Measurements from ENCODE around the gene S100A12. TPM values are rescaled to one million over a fixed set of nuclear protein-coding genes. Genes with fewer than 3 reads are reported as not detected.

S100A12 gene
- polyA plus RNA-seq, 4 donors: 1.3 to 2.8 (median 2.3) TPM; not detected in 1

DNA sequence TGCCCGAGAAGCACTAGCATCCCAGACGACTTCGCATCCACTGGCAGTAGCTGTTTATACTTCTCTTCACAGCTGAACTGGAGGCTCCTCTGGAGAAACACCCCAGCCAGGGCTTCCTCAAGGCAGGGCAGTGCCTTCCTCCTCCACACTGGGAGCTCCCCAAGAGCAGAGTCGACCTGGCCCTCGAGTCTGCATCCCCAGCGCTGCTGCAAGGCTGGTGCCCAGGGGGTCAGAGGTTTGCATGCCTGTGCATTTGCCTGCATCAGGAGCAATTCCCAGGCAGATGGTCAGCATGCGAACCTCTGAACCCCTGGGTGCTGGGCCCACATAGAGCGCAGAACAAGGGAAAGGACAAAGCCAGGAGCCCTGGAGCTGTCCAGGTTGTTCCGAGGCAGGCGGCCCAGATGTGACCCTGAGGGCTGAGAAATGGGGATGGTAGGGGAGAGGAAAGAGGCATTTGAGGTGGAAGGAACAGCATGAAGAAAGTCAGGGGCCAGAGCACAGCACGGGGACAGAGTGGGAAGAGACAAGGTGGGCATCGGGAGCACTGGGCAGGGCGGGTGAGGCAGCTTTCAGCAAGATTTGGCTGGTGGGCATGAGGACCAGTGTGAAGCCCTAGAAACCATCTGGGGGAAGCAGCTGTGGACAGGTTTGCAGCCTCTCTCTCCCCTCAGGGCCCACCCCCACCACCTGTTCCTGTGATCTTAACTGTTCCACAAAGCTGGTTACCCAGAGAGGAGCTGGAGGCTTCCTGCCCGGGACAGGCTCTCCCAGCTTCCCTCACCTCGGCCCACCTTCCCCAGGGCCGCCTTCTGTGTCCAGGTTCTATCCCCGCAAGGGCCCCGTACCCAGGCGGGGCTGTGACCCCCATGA is 21.9 kb upstream of the S100A12 start:
- DNase-seq (ENCODE audit: low read depth in 4 of 4, low spot score in 3 of 4): no peak

GRCh38 chr1:153396461-153396860 is 21.0 kb upstream of the S100A12 start:
- no peak for DNase-seq (ENCODE audit: low read depth in 4 of 4, low spot score in 3 of 4)

GRCh38 chr1:153395776-153396175 is 20.4 kb upstream of the S100A12 start:
- DNase-seq (ENCODE audit: low read depth in 4 of 4, low spot score in 3 of 4): no peak

- no peak for DNase-seq (ENCODE audit: low read depth in 4 of 4, low spot score in 3 of 4)
These were observed 19.8 kb upstream of the S100A12 start for GRCh38 chr1:153395136-153395685.

DNA sequence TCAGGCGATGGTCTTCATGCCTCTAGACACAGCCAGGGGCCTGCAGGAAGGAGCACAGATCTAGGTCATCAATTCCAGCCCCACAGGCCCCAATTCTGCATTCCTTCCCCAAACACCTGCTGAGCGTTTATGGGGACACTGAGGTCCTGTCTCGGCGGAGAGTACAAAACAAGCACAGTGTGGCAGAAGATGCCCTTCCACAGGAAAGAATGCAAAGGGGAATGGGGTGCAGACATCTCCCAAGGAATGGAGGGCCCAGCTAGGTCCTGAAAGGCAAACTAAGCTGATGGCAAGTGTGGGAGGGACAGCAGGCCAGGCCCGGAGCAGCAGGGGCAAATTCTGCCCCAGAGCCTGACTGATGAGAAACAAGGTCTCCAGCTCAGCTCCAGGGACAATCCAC is 19.0 kb upstream of the S100A12 start:
- no peak for DNase-seq (ENCODE audit: low read depth in 4 of 4, low spot score in 3 of 4)

GRCh38 chr1:153393926-153394325 is 18.5 kb upstream of the S100A12 start:
- no peak for DNase-seq (ENCODE audit: low read depth in 4 of 4, low spot score in 3 of 4)

DNA sequence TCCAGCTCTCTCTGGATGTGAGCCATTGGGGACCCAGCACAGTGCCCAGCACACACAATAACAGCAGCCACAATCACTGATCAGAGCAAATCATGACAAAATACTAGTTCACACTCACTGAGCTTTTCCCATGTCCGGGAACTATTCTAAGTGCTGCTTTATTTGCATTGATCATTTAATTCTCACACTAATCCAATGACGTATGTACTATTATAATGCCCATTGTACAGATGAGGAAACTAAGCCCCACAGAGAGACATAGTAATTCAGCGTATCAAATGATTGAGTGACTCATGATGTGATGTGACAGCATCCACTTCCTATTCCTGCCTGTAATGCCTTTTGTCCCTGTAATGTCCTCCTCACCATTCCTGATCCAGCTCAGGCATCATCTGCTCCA is 17.4 kb upstream of the S100A12 start:
- no peak for DNase-seq (ENCODE audit: low read depth in 4 of 4, low spot score in 3 of 4)

GRCh38 chr1:153392258-153392657 is 16.8 kb upstream of the S100A12 start:
- no peak for DNase-seq (ENCODE audit: low read depth in 4 of 4, low spot score in 3 of 4)

DNA sequence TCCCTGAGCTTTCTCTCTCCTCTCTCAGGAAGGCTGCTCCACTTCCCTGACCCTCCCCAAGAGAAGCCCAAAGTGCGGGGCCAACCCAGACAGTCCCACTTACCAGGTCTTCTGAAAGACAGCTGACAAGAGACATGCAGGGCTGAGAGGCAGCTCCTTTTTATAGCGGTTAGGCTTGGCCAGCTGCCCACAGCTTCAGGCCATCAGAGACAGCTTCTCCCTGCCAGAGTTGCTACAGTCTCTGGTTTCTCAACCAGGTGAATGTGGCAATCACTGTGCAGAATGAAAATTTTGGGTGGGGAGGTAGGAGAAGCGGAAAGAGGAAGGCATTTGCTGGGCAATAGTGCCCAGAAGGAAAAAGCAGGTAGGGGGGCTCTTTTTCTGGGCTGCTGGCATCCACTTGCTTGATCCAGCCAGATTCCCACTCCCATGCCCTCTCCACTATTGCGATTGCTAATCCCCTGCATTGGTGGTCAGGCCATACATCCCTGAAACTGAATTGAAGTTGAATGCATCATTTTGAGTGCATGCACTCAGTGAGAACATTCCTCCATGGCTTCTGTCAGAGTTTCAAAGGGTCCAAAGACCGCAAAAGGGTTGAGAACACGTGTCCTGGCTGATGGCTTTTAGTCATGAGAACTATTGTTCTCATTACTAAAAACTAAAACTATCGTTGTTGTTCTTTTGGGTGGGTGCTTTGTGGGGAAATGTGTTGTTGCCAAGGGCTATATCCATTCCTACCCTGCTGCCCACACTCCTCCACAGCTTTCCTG is 15.7 kb upstream of the S100A12 start, which contains the start of gene S100A8:
Gene S100A8 (minus strand): TSS at position 136 of the 773 bp plus-strand sequence. CDS start 538 bp downstream, outside the sequence.
- DNase-seq (ENCODE audit: low read depth in 4 of 4, low spot score in 3 of 4): no peak

GRCh38 chr1:153389973-153390879 is 14.8 kb upstream of the S100A12 start:
- DNase-seq (ENCODE audit: low read depth in 4 of 4, low spot score in 3 of 4): no peak

- DNase-seq (ENCODE audit: low read depth in 4 of 4, low spot score in 3 of 4): no peak
These were observed 14.0 kb upstream of the S100A12 start for GRCh38 chr1:153389401-153389800.

DNA sequence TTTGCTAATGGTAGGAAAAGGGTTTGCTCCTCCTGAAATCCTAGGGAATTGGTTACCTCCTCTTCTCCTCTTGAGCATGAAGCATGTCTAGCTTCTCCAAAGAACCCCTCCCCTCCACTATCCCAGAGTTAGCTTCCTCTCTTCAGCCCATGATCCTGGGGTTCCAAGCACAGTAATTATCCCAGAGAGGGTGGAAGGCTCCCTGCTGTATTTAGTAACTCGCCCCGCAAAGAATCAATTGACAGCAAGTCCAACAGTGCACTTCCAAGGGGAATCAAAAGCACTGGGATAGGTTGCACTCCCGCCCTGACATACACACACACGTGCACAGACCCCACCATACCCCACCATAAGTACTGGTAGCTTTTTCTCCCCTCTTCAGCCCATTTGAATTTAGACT is 12.4 kb upstream of the S100A12 start:
- no peak for DNase-seq (ENCODE audit: low read depth in 4 of 4, low spot score in 3 of 4)

- no peak for DNase-seq (ENCODE audit: low read depth in 4 of 4, low spot score in 3 of 4)
These were observed 11.6 kb upstream of the S100A12 start for GRCh38 chr1:153387001-153387400.

- DNase-seq (ENCODE audit: low read depth in 4 of 4, low spot score in 3 of 4): no peak
These were observed 11.1 kb upstream of the S100A12 start for GRCh38 chr1:153386500-153386901.

- no peak for DNase-seq (ENCODE audit: low read depth in 4 of 4, low spot score in 3 of 4)
These were observed 9.6 kb upstream of the S100A12 start for GRCh38 chr1:153384958-153385580.

GRCh38 chr1:153380711-153381110 is 5.3 kb upstream of the S100A12 start:
- no peak for DNase-seq (ENCODE audit: low read depth in 4 of 4, low spot score in 3 of 4)

DNA sequence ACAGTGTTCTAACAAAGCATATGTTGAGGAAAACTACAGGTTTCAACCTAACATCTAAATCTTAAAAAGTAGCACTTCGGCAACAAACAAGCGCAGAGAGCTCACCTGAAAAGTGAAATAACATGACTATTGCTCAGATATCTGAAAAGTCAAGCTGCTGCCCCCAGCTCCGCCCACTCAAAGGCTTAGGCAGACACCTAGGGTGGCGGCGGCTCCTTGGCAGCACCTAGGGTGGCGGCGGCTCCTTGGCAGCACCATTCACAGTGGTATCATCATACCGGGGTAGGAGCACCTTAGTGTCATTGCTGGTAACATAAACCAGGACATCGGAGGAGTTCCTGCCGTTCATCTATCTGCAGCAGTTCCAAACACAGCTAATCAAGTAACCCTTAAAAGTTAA is 4.2 kb upstream of the S100A12 start:
- DNase-seq (ENCODE audit: low read depth in 4 of 4, low spot score in 3 of 4): no peak

GRCh38 chr1:153374071-153374470 is 1.4 kb downstream of the S100A12 start:
- no peak for DNase-seq (ENCODE audit: low read depth in 4 of 4, low spot score in 3 of 4)

DNA sequence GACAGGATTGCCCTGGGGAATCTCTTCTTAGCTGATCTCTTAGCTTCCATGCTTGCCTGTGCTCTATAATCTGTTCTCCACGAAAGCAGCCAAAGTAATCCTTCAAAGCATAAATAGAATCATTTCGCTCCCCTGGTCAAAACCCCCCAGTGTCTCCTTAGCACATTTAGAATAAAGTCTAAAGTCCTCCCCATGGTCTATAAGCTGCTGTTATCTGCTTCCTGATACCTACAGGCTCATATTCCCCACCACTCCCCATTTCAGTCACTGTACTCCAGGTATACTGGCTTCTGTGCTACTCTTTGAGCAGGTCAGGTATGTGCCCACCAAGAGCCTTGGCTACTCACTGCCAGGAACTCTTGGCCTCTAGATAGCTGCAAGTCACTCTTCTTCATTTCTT is 2.9 kb downstream of the S100A12 start:
- DNase-seq (ENCODE audit: low read depth in 4 of 4, low spot score in 3 of 4): no peak

- no peak for DNase-seq (ENCODE audit: low read depth in 4 of 4, low spot score in 3 of 4)
These were observed 4.2 kb downstream of the S100A12 start for GRCh38 chr1:153371231-153371630.
